Measurements from ENCODE around the gene HNRNPLL.

DNA sequence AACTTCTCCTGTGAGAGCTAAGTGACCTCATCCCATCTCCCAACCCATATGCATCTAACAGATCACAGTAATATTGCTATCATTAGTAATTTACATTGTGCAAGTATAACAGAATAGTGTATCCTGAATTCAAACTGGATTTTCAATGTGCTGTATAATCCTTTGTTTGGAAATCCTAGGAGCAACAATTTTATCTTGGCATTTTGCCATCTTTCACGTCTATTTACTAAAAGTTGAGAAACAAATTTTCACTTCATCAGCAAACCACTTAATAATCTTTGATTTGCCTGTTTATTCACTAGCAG is 3.8 kb downstream of the HNRNPLL start:
- TF ChIP-seq POLR2A (IDR thresholded peaks at IDR 0.05) (no peak), CTCF (IDR thresholded peaks at IDR 0.05) (no peak)

Data from esophagus squamous epithelium (tissue), 4 donors.